ENCODE results near the gene GOLGA3.
"Not testable (repeated sequence)": the region's sequence is repeated elsewhere in the genome, so short reads cannot be mapped to it uniquely, and the experiment has no call there.

The GOLGA3 gene

DNA sequence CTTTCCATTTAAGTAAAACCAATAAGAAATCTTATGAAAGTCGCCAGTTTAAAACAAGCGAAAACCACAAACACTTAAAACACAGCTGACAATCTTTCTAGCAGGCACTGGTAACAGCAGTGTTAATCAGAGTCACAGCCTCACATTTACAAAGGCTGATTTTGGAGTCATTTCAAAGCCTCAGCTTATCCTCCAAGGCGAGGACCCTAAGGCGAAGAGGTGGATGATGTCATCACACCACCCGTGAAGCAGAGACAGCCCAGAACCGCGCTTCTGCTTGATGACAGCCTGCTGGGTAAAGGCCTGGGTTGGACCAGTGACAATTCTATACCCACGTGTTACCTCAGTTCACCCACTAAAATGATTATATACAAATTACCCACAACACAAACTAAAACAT lies 10.1 kb downstream of the GOLGA3 start:
- H3K27ac ChIP-seq, result no peak overlapping the region
- TF ChIP-seq ZFX (IDR thresholded peaks at IDR 0.05) (no peak), CTCF (conservative IDR thresholded peaks at IDR 0.05) (no peak)

GRCh38 chr12:132814232-132814631 lies 14.4 kb downstream of the GOLGA3 start:
- H3K27ac ChIP-seq, result no peak overlapping the region
- TF ChIP-seq CTCF (conservative IDR thresholded peaks at IDR 0.05) (no peak), ZFX (IDR thresholded peaks at IDR 0.05) (no peak)

DNA sequence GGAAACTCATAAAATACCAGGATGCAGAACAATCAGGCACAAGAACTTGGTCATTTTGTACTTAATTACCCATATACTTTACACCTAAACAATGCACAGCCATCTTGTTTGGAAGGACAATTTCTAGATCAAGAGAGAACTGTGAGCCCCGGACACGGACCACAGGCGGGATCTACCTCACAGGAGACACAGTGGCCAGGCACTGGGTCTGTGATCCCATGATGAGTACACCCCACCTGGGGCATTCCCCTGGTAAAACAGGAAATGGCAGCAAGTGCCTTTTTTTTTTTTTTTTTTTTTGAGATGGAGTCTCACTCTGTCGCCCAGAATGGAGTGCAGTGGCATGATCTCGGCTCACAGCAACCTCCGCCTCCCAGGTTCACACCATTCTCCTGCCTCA lies 15.2 kb downstream of the GOLGA3 start:
- no peak overlapping the region for H3K27ac ChIP-seq
- TF ChIP-seq ZFX (IDR thresholded peaks at IDR 0.05), result no peak
- no peak for TF ChIP-seq CTCF (conservative IDR thresholded peaks at IDR 0.05)

GRCh38 chr12:132812631-132813305 lies 15.9 kb downstream of the GOLGA3 start:
- TF ChIP-seq ZFX (IDR thresholded peaks at IDR 0.05) (no peak), CTCF (conservative IDR thresholded peaks at IDR 0.05) (no peak)

GRCh38 chr12:132809391-132809790 lies 19.3 kb downstream of the GOLGA3 start:
- H3K27ac ChIP-seq, result not testable (repeated sequence)

More at GRCh38 chr12:132812631-132813305, 15.9 kb downstream of the GOLGA3 start:
- H3K27ac ChIP-seq, result no peak overlapping the region

DNA sequence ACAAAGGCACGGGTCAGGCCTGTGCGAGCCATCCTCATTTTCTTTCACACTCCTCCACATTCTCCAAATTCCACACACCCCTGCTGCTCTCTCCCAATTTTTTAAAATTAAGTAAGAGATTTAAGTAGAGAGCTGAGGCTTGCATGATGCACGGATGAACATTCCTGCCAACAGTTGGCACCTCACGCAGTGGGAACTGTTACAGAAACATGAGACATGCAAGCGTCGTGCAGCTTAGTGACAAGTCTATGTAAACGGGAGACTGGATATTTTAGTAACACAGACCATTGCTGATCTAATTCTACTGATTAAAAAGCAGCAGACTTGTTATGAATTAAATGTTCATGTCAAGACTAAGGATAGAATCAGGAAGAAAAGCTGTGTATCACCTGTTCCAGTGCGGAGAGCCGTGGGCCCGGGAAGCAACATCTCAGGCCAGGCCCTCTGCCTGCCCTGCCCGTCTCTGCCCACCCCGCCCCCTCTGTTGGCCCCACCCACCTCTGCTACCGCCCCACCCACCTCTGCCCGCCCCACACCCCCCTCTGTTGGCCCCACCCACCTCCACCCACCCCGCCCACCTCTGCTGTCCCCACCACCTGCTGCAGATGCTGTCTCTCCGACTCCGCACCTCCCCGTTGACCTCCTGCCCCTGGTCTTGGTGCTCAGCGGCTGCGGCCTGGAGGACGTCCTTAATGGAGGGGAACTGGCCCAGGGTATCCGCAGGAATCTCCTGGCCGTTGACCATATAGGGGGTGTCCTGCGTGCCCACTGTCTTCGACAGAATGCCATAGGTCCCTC lies 21.2 kb downstream of the GOLGA3 start:
- TF ChIP-seq CTCF (conservative IDR thresholded peaks at IDR 0.05) (no peak), ZFX (IDR thresholded peaks at IDR 0.05) (no peak)
- H3K27ac ChIP-seq, result no peak overlapping the region

GRCh38 chr12:132806857-132807256 lies 21.8 kb downstream of the GOLGA3 start:
- TF ChIP-seq ZFX (IDR thresholded peaks at IDR 0.05), result no peak
- TF ChIP-seq CTCF (conservative IDR thresholded peaks at IDR 0.05), result no peak
- H3K27ac ChIP-seq, result no peak overlapping the region

Data from C4-2B (cell line).